T follicular helper cell (primary cell): ENCODE results near the gene CHP2.
"Not testable (repeated sequence)": the region's sequence is repeated elsewhere in the genome, so short reads cannot be mapped to it uniquely, and the experiment has no call there.

Experiments used
- DNase-seq: peaks from one replicate; pipeline ENCODE4 v3.0.0-alpha.2; 2020; ENCODE audit warnings: low read depth

The CHP2 gene

DNA sequence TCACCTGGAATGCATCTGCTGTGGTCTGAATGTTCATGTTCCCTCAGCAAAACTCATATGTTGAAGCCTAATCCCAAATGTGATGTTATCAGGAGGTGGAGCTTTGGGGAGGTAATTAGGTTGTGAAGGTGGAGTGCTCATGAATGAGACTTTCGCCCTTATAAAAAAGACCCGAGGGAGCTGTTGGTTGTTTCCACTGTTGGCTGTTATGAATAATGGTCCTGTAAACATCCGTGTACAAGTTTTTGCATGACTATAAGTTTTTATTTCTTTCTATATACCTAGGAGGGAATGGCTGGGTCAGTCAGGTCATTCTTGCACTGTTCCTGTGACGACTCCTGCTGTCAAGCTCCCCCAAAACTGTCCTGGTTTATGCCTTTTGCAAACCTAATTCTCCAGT, 9.6 kb upstream of the CHP2 start:
- no peak for DNase-seq

DNA sequence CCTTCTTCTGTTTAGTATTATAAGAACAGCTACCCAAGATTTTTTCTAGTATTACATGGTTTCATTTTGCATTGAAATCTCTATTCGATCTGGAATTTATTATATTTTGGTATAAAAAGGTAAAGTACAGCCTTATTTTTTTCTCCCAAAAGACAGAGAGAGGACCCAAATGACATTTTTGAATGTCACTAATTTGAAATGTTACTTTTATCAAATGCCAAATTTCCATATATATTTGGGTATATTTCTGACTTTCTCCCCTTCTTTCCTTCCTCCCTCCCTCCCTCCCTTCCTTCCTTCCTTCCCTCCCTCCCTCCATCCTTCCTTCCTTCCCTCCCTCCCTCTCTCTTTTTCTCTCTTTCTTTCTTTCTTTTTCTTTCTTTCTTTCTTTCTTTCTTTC, 6.2 kb upstream of the CHP2 start:
- DNase-seq = no peak

DNA sequence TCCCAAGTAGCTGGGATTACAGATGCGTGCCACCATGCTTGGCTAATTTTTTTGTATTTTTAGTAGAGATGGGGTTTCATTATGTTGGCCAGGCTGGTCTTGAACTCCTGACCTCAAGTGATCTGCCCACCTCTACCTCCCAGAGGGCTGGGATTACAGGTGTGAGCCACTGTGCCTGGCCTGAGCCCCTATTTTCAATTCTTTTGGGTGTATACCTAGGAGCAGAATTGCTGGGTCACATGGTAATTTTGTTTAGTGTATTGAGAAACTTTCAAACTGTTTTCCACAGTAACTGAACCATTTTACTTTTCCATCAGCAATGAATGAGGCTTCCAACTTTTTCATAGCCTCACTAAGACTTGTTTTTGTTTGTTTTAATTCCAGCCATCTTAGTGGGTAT, 3.8 kb upstream of the CHP2 start:
- DNase-seq = not testable (repeated sequence)

DNA sequence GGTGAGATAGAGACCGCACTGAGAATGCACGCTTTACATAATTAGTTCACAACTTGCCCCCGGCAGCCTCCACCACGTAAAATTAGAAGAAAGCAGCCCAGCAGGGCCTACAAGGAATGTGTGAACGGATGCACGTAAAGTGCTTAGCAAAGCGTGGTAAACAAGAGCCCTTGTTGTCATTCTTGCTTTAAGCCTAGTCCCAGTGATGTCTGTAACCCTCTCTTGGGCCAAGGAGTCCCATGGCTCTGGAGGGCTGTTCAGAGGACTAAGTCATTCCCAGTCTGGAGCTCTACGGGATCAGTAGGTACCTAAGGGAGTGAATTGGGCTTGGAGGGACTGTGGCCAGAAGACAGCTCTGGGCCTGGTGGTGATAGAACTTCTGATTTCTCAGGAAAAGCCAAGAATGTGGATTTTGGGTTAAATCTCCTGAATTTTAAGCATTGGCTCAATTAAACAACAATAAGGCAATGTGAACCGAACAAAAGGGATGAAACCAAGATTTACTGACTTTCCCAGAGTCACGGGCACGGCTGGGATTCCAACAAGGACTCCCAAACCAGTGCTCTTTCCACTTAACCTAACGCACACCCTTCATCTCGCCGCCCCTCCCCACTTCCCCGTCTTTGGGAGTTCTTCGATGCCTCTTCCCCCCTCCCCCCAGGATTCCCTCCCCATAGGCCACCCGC, 775 bp upstream of the CHP2 start:
- no peak for DNase-seq

DNA sequence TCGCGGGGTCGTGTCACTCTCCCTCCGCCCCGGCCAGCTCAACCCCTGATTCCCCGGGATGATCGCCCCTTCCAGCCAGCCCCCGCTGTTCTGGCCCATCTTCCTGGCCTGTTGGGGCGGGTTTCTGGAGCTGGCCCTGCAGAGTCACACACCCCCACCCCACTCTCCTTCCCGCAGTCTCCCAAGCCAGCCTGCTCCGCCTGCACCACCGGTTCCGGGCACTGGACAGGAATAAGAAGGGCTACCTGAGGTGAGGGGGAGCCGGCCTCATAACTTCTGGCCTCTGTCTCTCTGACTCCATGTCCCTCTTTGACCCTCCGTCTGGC, 621 bp downstream of the CHP2 start:
- no peak for DNase-seq

DNA sequence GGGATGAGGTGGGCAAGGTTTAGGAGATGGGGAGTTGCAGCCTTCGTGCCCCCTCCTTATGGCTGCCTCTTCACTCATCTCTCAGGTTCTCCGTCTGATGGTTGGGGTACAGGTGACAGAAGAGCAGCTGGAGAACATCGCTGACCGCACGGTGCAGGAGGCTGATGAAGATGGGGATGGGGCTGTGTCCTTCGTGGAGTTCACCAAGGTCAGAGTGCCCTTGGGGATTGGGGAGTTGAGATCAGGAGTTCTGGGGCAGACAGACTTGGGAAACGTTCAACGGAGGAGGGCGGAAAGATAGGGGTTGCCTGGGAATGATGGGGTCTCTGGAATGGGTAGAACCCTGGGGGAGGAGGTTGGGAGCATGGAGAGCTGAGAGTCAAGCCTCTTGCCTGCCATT, 2.3 kb downstream of the CHP2 start:
- no peak for DNase-seq

DNA sequence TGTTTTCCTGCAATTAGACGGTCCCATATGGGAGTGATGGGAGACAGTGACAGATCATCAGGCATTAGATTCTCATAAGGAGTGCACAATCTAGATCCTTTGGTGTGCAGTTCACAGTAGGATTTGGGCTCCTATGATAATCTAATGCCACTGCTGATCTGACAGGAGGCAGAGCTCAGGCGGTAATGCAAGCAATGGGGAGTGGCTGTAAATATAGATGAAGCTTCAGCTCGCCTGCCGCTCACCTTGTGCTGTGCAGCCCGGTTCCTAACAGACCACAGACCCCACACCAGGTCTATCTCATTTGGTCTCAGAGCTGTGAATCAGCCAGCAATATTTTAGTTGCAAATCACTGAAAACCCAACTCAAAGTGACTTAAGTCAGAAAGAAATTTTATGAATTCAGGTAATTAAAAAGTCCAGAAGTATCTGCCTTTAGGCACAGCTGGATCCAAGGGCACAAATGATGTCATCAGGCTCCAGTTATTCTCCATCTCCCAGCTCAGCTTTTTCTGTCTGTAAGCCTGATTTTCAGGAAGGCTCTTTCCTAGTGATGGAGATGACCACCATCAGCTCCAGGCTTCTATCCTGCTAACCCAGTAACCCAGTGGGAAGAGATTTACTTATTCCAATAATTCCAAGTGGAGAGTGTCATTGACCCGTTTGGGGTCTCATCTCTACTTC, 3.3 kb downstream of the CHP2 start:
- no peak for DNase-seq

DNA sequence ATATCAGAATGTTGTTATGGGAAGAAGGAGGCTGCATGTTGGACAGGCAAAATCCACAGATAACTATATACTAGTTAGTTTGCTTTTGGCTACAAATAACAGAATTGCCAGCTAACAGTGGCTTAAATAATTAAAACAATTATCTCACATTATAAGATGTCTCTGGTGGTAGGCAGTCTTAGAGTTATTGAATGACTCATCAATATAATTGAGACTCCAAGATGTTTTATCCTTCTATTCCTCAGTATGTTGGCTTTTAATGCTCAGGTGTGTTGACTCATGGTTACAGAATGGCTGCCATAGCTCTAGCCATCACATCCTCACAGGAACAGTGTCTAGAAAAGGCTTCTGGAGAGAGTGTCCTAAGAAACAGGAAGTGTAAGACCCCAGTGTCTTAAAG, 11.1 kb downstream of the CHP2 start:
- DNase-seq = no peak

DNA sequence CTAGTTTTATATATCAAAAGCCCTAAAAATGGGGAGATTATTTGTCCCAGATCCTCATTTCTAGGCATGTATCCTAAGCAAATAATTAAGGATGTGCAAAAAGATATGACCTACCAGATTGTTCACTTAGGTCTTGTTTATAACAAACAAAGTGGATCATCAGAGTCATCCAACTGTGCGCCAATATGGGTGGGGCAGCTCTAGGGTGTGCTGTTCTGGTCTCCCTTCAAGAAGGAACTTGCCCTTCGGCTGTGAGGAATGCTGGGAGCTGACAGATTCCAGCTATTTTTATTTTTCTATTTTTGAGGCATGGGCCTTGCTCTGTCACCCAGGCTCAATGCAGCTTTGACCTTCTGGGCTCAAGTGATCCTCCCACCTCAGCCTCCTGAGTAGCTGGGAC, 13.8 kb downstream of the CHP2 start:
- DNase-seq = no peak

DNA sequence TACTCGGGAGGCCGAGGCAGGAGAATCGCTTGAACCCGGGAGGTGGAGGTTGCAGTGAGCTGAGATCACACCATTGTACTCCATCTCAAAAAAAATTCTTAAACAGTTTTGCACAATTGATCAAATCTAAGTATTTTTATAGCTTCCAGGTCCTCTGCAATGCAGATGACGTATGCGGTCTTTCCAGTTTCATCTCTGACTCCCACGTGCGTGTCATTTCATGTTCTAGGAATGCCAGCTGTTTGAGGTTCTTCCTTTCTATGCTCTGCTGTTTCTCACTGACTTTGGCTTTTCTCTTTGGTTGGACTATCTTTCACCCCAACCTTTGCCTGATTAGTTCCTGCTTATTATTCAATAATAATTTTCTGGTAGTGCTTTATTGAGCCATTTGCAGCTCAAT, 16.2 kb downstream of the CHP2 start:
- DNase-seq = no peak

DNA sequence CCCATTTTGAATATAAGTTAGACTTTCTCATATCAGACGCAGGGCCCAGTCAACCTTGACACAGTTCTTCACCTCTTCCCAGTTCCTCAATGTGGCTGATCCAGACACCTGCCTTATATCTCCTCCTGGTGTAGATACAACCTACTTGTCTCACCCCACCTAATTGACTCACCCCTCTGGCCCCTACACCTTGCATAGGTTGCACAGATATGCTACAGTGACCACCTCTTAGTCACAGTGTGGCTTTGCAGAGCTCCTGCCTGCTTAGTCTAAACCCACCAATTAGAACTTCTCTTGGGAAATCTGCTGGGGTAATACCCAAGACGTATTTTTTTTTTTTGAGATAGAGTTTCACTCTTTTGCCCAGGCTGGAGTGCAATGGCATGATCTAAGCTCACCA, 16.8 kb downstream of the CHP2 start:
- no peak for DNase-seq

DNA sequence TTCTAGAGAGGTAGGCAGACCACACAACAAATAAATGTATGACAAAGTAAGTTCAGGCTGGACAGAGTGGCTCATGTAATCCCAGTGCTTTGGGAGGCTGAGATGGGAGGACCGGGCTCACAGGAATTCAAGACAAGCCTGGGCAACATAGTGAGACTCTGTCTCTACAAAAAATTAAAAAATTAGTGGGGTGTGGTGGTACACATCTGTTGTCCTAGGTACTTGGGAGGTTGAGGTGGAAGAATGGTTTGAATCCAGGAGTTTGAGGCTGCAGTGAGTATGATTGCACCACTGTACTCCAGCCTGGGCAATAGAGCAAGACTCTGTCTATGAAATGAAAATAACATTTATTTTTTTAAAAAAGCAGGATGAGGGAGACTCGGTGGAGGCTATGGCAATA, 18.5 kb downstream of the CHP2 start:
- DNase-seq = no peak

DNA sequence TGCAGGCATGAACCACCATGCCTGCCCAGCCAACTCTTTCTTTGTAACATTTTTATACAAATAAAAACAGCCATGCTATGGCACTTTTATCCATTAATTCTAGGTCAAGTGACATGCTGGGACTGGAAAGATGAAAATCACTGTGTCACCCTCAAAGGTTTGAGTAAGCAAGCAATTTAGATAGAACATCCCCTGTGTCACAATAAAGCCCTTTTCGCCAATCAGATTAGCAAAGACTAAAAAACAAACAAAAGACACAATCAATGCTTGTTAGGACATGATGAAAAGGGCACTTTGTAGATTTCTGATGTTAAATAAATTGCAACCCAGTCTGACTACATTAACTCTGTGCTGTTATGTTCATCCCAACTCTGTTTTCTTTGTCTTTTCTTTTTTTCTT, 26.4 kb downstream of the CHP2 start:
- DNase-seq = no peak

DNA sequence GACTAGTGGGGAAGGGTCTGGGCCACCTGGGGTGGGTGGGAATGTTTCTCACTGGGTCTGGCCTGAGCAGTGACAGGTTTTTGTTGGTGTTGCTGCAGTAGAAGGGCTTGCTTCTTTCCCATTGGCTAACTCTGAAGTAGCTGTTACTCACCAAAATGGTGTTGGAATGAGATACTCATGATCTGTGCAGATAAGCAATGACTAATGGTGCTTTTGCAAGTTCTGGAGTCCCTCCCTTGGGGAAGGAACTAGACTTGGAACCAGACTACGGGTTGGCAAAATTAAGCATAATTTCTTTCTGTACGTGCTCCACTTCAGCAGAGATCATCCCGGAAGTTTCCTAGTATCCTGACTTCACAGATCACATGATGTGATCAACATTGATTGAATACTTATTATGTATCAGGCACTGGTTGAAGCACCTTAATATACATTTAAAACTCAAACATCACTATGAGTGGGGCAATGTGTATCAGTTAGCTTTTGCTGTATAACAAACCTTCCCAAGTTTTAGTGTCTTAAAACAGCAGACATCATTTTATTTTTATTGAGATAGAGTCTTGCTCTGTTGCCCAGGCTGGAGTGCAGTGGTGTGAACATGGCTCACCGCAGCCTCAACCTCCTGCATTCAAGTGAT, 30.1 kb downstream of the CHP2 start:
- no peak for DNase-seq

DNA sequence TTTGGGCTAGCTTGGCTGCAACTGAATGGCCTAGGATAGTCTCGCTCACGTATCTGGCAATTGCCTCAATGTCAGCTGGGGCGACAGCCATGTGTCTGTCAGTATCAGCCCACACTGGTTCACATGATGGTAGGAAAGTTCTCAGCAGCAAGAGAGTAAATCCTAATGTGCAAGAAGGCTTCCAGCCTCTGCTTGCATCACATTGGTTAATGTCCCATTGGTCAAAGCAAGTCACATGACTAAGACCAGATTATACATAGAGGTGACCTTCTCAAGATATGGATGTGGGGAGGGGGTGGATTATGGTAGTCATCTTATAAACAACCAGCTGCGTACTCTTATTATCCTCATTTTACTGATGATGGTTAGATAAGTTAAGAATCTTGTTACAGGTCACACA, 31.0 kb downstream of the CHP2 start:
- DNase-seq = no peak

DNA sequence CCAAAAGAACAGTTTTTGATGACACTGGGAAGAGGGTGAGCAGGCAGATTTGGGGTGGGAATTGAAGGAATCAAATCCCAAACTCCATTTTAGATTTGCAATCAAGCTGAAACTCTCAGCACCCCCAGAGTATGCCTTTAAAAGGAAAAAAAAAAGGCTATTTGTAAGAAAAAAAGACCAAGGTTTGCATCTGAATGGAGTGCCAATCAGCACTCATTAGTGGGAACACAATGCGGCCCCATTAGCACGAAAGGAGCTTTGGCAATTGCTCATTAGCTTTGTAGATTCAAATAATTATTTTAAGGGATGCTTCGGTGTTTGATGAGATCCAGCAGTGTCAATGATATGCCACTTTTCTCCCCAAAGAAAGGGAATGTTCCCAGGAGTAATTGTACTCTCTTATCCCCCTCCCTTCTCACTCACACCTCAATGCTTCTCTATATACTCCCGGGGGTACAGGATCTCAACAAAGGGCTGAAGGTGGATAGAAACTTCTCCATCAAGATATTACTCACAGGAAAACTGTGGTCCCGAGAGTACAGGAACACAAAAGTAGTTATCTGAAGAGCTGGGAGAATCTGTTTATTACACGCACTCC, 32.2 kb downstream of the CHP2 start:
- no peak for DNase-seq

DNA sequence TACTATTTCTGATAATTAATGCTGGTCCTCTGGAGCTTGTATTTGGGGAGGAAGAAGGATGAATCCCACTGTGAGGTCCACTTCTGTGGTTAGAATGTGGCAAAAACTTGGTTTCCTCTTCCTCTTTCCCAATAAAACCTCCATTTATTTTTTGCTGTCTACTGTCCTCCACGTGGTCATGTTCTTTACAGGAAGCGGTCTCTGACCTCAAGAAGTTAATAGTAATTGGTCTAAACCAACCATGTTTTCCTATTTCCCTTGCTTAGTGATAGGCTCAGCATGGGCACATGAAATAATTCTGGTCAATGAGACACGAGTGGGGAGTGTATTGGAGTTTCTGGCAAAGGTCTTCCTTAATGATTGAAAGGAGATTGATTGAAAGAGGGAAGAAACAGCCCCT, 33.9 kb downstream of the CHP2 start:
- no peak for DNase-seq

DNA sequence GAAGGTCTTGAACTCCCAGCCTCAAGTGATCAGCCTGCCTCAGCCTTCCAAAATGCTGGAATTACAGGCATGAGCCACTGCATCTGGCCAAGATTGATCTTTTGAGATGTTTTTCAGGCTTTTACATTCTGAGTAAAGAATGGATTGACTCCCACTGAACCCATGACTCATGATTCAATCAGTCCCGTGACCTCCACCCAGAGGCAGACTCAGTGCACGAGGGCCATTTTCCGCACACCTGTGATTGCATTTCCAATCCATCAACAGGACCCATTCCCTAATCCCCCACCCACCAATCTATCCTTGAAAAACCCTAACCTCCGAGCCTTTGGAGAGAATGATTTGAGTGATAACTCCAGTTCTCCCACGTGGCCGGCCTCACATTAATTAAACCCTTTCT, 40.6 kb downstream of the CHP2 start:
- DNase-seq = no peak

DNA sequence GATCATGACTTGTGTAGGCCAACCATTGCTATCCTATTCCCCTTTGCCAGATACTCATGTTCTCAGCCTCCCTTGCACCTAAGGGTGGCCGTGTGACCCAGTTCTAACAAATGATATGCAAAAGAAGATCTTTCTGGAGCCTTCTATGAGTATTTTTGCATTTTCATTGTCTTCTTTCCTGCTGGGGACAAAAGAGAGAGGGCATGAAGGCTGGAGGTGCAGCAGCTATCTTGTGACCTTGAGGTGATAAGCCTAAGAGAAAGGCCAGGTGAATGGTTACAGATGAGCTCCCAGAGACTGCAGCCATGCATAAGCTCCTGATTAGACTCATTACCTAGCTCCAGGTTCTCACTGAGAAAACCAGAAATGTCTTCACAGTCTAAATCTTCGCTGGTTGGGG, 42.1 kb downstream of the CHP2 start:
- no peak for DNase-seq

DNA sequence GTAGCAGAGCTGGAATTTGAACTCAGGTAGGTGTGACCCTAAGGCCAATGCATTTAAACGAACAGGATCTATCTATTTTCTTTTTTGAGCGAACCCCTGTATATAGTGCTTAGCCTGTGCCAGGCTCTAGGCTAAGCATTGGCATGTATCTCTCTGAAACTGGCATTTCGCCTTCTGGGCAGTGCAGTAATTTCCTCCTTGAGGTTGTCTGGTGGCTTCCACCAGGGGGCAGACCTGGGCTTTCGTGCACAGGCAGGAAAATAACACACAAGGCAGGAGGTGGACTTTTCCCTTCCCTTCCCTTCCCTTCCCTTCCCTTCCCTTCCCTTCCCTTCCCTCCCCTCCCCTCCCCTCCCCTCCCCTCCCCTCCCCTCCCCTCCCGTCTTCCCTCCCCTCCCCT, 46.6 kb downstream of the CHP2 start:
- peak; percentile 73 for DNase-seq

DNA sequence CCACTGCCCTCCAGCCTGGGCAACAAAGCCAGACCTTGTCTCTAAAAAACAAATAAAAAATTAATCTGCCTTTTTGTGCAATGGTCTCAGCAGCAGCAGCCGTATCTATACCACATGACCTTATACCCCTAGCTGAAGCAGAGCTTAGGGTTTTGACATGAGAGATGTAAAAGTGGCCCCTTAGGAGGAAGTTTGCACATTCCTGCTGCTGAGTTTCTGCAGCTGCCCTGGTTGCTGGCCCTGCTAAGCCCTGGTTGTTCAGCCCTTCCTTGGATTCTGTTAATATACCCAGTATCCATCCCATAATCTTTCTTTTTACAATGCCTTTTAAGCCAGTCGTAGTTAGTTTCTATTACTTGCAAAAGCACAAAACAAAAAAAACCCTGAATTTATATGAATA, 48.0 kb downstream of the CHP2 start:
- no peak for DNase-seq

DNA sequence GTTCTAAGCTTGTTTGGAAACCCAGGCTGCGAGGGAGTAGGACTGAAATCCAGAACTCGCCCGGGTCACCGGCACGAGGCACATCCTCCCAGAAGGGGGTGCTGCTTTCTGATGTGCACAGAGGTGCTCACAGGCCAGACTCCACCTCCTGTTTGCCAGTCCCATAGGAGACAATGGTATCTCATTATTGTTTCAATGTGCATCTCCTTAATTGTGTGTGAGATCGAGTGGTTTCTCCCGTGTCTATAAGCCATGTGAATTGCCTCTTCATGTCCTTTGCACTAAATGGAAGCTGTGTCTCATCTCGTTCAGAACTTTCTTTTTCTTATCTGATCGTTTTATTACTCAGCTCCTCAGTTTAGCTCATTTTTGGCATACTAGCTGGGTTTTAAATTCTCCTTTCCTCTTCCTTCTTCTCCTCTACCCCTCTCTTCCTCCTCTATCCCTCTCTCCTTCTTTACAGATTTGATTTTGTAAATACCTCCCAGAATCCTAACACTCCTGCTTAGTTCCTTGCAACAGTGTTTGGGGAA, 48.8 kb downstream of the CHP2 start:
- peak; percentile 65 for DNase-seq

DNA sequence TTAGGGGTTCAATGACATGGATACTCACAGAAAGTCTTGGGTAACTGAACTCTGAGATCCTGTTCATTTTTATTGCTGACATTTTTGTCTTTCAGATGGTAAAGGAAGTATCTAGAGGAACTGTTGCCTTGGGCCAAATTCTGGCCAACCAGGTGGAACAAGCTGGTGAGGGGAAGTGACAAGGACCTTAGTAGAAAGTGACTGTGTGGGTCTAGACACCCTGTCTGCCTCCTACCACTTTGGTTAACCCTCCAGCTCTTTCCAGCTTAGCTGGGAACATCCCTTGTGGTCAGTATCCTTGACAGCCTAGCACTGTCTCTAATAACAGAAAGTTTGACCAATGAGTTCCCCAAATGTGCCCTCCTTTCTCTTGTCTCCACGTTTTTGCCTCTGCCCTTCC, 52.2 kb downstream of the CHP2 start:
- DNase-seq = no peak
